Immature natural killer cell (primary cell): ENCODE measurements around the gene PRPF19. TPM values are rescaled to one million over a fixed set of nuclear protein-coding genes. Genes with fewer than 3 reads are reported as not detected.

Source experiments
- DNase-seq, 3 donors: peaks; one replicate each; pipeline ENCODE4 v3.0.0; 2022; ENCODE audit warnings: mixed read lengths in 1 of 3
- H3K27ac Mint-ChIP-seq, 6 donors: one replicate each; pipeline ENCODE4 v1.8.0; 2020; ENCODE audit warnings: mixed read lengths in 6 of 6, mild to moderate bottlenecking in 5 of 6, inconsistent platforms in 4 of 6, moderate library complexity in 3 of 6
- H3K27me3 Mint-ChIP-seq, 3 donors: one replicate each; pipeline ENCODE4 v1.8.0; 2020 to 2021; ENCODE audit warnings: low read depth in 3 of 3, mild to moderate bottlenecking in 3 of 3, mixed read lengths in 3 of 3, moderate library complexity in 3 of 3, inconsistent platforms in 1 of 3
- H3K36me3 Mint-ChIP-seq, 3 donors: one replicate each; pipeline ENCODE4 v1.8.0; 2020; ENCODE audit warnings: mixed read lengths in 3 of 3, inconsistent platforms in 2 of 3, mild to moderate bottlenecking in 2 of 3
- H3K4me1 Mint-ChIP-seq, 2 donors: one replicate each; pipeline ENCODE4 v1.8.0; 2020; ENCODE audit warnings: inconsistent platforms in 2 of 2, mild to moderate bottlenecking in 2 of 2, mixed read lengths in 2 of 2, moderate library complexity in 1 of 2
- H3K4me3 Mint-ChIP-seq, 5 donors: one replicate each; pipeline ENCODE4 v1.8.0; 2020; ENCODE audit warnings: mild to moderate bottlenecking in 5 of 5, mixed read lengths in 5 of 5, inconsistent platforms in 3 of 5, moderate library complexity in 3 of 5
- H3K9me3 Mint-ChIP-seq, 6 donors: one replicate each; pipeline ENCODE4 v1.8.0; 2020; ENCODE audit warnings: mild to moderate bottlenecking in 6 of 6, mixed read lengths in 6 of 6, inconsistent platforms in 4 of 6, moderate library complexity in 3 of 6
- polyA plus RNA-seq, 3 donors: library from polyadenylated mRNA; unstranded; fragments of 300-500 nt; fragmentation: Illumina TruSeq; gene quantifications; one replicate each; pipeline ENCODE4 v1.2.3, GENCODE V29; 2021

Gene PRPF19
- polyA plus RNA-seq, 3 donors from 2014 or later: 8.9 to 15.2 (median 13.6) TPM

DNA sequence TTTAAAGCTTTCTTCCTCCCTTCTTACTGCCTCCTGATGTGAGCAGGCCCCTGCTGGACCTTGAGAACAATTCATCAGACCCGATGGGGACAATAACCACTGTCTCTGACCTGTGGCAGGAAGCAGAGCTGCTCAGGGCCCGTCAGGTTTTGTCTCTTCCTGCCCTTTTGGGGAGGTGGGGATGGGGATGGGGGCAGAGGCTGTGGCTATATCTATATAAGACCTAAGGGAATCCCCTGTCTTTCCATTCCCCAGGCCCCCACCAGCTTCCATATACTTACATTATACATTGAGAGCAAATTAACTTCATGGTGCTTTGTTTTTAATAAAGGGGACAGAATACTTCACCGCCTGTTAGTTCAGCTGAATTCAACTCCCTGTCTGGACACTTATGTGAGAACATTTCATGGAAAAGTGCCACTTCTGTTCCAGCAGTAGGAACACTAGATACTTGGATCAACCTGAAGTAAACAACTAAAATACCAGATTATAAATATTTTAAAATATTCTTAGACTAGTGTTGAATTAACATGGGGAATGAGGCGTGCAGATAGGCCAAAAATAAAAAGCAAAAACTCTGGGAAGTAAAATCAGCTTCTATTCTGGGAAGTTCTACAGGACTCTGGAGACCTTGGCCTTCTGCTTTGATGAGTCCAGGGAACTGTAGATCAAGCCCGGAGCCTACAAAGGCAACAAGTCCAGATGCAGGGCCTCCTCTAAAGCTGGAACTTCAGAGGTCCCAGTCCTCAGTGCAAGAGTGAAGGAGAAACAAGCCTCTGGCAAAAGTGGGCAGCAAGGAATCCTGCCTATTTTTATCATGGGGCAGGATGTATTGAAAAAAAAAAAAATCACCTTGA lies 27.9 kb downstream of the PRPF19 start:
- Mint-ChIP-seq H3K9me3 (no peaks in the 10 kb centered on the region), H3K27ac (no peak overlapping the region), H3K36me3 (peaks cover 4 to 27% (median 8%) of the 10 kb centered on the region in 3 donors), H3K27me3 (peaks cover 0 to 2% (median 0%) of the 10 kb centered on the region in 3 donors), H3K4me1 (no peaks in the 10 kb centered on the region), H3K4me3 (no peak overlapping the region)
- no peak for DNase-seq

- Mint-ChIP-seq H3K4me3 (no peak overlapping the region), H3K27me3 (peaks cover 0 to 3% (median 2%) of the 10 kb centered on the region in 3 donors), H3K4me1 (no peaks in the 10 kb centered on the region), H3K27ac (no peak overlapping the region), H3K36me3 (peaks cover 4 to 16% (median 8%) of the 10 kb centered on the region in 3 donors), H3K9me3 (no peaks in the 10 kb centered on the region)
- DNase-seq: no peak
Observed at GRCh38 chr11:60876168-60876485, 30.3 kb downstream of the PRPF19 start.

- Mint-ChIP-seq H3K9me3 (no peaks in the 10 kb centered on the region), H3K4me3 (no peak overlapping the region), H3K27me3 (peaks cover 0 to 3% (median 0%) of the 10 kb centered on the region in 3 donors), H3K27ac (no peak overlapping the region), H3K36me3 (peaks cover under 1 to 11% (median 4%) of the 10 kb centered on the region in 3 donors), H3K4me1 (no peaks in the 10 kb centered on the region)
- DNase-seq: no peak
Observed at GRCh38 chr11:60875366-60876167, 30.8 kb downstream of the PRPF19 start.

- Mint-ChIP-seq H3K9me3 (no peaks in the 10 kb centered on the region), H3K4me1 (no peaks in the 10 kb centered on the region), H3K4me3 (no peak overlapping the region), H3K27ac (no peak overlapping the region), H3K36me3 (peaks cover 0 to 7% (median 0%) of the 10 kb centered on the region in 3 donors), H3K27me3 (peaks cover 0 to 3% (median 0%) of the 10 kb centered on the region in 3 donors)
- no peak for DNase-seq
Observed at GRCh38 chr11:60874421-60875365, 31.7 kb downstream of the PRPF19 start.

GRCh38 chr11:60873533-60873932 lies 32.9 kb downstream of the PRPF19 start:
- H3K27me3 Mint-ChIP-seq: peaks cover 0 to 4% (median 3%) of the 10 kb centered on the region in 3 donors
- no peaks in the 10 kb centered on the region for H3K9me3 Mint-ChIP-seq
- H3K4me3 Mint-ChIP-seq: no peak overlapping the region
- H3K36me3 Mint-ChIP-seq: no peaks in the 10 kb centered on the region
- H3K27ac Mint-ChIP-seq: no peak overlapping the region
- peaks cover 0 to under 1% of the 10 kb centered on the region in 2 donors for H3K4me1 Mint-ChIP-seq
- no peak for DNase-seq

- no peak overlapping the region for H3K4me3 Mint-ChIP-seq
- no peak for DNase-seq
- H3K36me3 Mint-ChIP-seq: no peaks in the 10 kb centered on the region
- H3K27ac Mint-ChIP-seq: no peak overlapping the region
- peaks cover 0 to 4% (median 3%) of the 10 kb centered on the region in 3 donors for H3K27me3 Mint-ChIP-seq
- no peaks in the 10 kb centered on the region for H3K9me3 Mint-ChIP-seq
- H3K4me1 Mint-ChIP-seq: peaks cover 0 to 2% of the 10 kb centered on the region in 2 donors
Observed at GRCh38 chr11:60872961-60873524, 33.3 kb downstream of the PRPF19 start.

DNA sequence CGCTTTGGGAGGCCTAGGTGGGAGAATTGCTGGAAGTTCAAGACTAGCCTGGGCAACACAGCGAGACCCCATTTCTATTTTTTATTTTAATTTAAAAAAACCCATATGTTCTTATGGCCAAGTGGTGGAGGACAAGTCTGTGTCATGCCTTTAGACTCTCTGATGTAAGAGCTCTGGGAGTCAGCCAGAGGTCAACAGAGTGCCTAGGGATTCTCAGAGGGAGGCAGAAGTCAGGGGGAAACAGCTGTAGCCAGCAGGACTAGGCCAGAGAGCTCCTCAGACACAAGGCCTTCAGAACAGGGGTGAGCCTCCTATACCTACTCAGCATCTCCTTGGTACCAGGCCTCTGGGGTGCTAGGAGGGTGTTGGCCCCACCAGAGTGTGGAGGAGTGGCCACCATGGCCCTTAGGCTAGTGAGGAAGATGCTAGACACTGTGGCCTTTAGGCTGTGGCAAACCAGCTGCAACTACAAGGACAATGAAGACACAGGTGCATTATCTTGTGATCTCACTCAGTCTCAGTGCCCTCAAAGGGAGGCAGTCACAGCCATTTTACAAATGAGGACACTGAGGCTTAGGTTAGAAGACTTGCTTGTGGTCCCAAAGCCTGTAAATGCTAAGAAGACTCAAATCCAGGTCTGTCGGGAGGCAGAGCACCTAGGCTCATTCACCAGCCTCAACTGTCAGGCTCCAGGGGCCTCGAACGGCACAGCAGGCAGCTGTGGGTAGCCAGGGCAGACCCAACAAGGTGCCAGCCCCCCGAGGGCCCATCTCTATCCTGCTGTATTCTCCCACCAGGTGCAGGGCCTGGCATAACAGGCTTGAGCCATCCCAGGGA lies 34.0 kb downstream of the PRPF19 start:
- H3K27ac Mint-ChIP-seq: no peak overlapping the region
- peaks cover 0 to 4% (median 3%) of the 10 kb centered on the region in 3 donors for H3K27me3 Mint-ChIP-seq
- H3K4me1 Mint-ChIP-seq: peaks cover 0 to 2% of the 10 kb centered on the region in 2 donors
- no peak overlapping the region for H3K4me3 Mint-ChIP-seq
- DNase-seq: no peak
- no peaks in the 10 kb centered on the region for H3K9me3 Mint-ChIP-seq
- no peaks in the 10 kb centered on the region for H3K36me3 Mint-ChIP-seq

- H3K9me3 Mint-ChIP-seq: no peaks in the 10 kb centered on the region
- no peak overlapping the region for H3K27ac Mint-ChIP-seq
- peaks cover 0 to 5% (median 3%) of the 10 kb centered on the region in 3 donors for H3K27me3 Mint-ChIP-seq
- H3K36me3 Mint-ChIP-seq: no peaks in the 10 kb centered on the region
- no peak overlapping the region for H3K4me3 Mint-ChIP-seq
- H3K4me1 Mint-ChIP-seq: peaks cover 0 to 2% of the 10 kb centered on the region in 2 donors
- no peak for DNase-seq
Observed at GRCh38 chr11:60871378-60872061, 34.9 kb downstream of the PRPF19 start.

GRCh38 chr11:60870733-60871377 lies 35.5 kb downstream of the PRPF19 start:
- Mint-ChIP-seq H3K36me3 (no peaks in the 10 kb centered on the region), H3K27me3 (peaks cover 0 to 5% (median 5%) of the 10 kb centered on the region in 3 donors), H3K4me1 (peaks cover 0 to 2% of the 10 kb centered on the region in 2 donors), H3K4me3 (no peak overlapping the region), H3K27ac (no peak overlapping the region), H3K9me3 (no peaks in the 10 kb centered on the region)
- no peak for DNase-seq

DNA sequence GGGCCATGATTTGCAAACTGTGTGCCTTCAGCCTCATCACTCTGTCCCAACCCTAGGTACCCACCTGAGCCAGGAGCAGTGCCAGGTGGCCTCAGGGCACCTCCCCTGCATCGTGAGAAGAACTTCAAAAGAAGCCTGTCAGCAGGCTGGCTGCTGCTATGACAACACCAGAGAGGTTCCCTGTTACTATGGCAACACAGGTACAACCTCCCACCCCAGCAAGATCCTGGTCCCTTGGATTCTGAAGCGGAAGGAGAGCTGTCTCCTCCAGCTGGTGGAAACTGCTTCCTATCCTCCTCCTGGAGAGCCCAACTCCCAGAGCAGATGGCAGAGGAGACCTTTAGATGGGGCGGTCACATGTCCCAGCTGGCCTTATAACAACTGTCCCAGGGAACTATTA lies 36.1 kb downstream of the PRPF19 start:
- Mint-ChIP-seq H3K9me3 (no peaks in the 10 kb centered on the region), H3K4me1 (peaks cover 0 to 2% of the 10 kb centered on the region in 2 donors), H3K36me3 (no peaks in the 10 kb centered on the region), H3K27me3 (peaks cover 0 to 5% (median 5%) of the 10 kb centered on the region in 3 donors), H3K27ac (no peak overlapping the region), H3K4me3 (no peak overlapping the region)
- no peak for DNase-seq

DNA sequence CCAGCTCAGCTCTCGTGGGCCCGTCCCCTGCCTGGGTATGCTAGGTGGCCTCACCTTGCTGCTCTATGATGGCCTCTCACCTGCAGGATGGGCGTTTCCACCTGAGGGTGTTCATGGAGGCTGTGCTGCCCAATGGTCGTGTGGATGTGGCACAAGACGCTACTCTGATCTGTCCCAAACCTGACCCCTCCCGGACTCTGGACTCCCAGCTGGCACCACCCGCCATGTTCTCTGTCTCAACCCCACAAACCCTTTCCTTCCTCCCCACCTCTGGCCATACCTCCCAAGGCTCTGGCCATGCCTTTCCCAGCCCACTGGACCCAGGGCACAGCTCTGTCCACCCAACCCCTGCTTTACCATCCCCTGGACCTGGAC lies 36.9 kb downstream of the PRPF19 start:
- Mint-ChIP-seq H3K4me1 (peaks cover 0 to 2% of the 10 kb centered on the region in 2 donors), H3K36me3 (no peaks in the 10 kb centered on the region), H3K27ac (no peak overlapping the region)

More for the DNA sequence above, 36.9 kb downstream of the PRPF19 start:
- peaks cover 0 to 5% (median 5%) of the 10 kb centered on the region in 3 donors for H3K27me3 Mint-ChIP-seq
- no peak overlapping the region for H3K4me3 Mint-ChIP-seq
- no peak for DNase-seq
- no peaks in the 10 kb centered on the region for H3K9me3 Mint-ChIP-seq
